GM18858 (cell line): ENCODE data around the gene HK1.

ENCODE experiments used
- ATAC-seq: cut with Tn5 transposase; IDR thresholded peaks from one replicate; pipeline ENCODE4 v1.9.1; 2021; ENCODE audit not compliant: unreplicated experiment

The HK1 gene

GRCh38 chr10:69345890-69346474 is 67.7 kb downstream of the HK1 start:
- ATAC-seq = no peak

- ATAC-seq = no peak
Observed at GRCh38 chr10:69346776-69347175, 68.5 kb downstream of the HK1 start.

- no peak for ATAC-seq
Observed at GRCh38 chr10:69348816-69349541, 70.7 kb downstream of the HK1 start.

GRCh38 chr10:69349542-69349888 is 71.2 kb downstream of the HK1 start:
- no peak for ATAC-seq

- no peak for ATAC-seq
Observed at GRCh38 chr10:69351589-69351988, 73.3 kb downstream of the HK1 start.

GRCh38 chr10:69352569-69353264 is 74.4 kb downstream of the HK1 start:
- no peak for ATAC-seq

GRCh38 chr10:69353977-69354635 is 75.8 kb downstream of the HK1 start:
- ATAC-seq = no peak

GRCh38 chr10:69356187-69356586 is 77.9 kb downstream of the HK1 start:
- no peak for ATAC-seq

GRCh38 chr10:69358148-69358795 is 80.0 kb downstream of the HK1 start:
- no peak for ATAC-seq

GRCh38 chr10:69359148-69359547 is 80.9 kb downstream of the HK1 start:
- no peak for ATAC-seq

GRCh38 chr10:69359594-69359993 is 81.3 kb downstream of the HK1 start:
- ATAC-seq = no peak

- ATAC-seq = no peak
Observed at GRCh38 chr10:69360485-69361302, 82.4 kb downstream of the HK1 start.

- ATAC-seq = no peak
Observed at GRCh38 chr10:69361303-69361614, 83.0 kb downstream of the HK1 start.

GRCh38 chr10:69362471-69362954 is 84.2 kb downstream of the HK1 start:
- no peak for ATAC-seq

- no peak for ATAC-seq
Observed at GRCh38 chr10:69363666-69364065, 85.4 kb downstream of the HK1 start.

GRCh38 chr10:69364232-69364940 is 86.1 kb downstream of the HK1 start:
- no peak for ATAC-seq

GRCh38 chr10:69366738-69367137 is 88.4 kb downstream of the HK1 start:
- ATAC-seq = no peak

- no peak for ATAC-seq
Observed at GRCh38 chr10:69367469-69367868, 89.2 kb downstream of the HK1 start.

GRCh38 chr10:69372126-69372980 is 94.1 kb downstream of the HK1 start:
- no peak for ATAC-seq
